ENCODE data around the gene VWA5A.
"Not testable (repeated sequence)": the region's sequence is repeated elsewhere in the genome, so short reads cannot be mapped to it uniquely, and the experiment has no call there.

VWA5A gene

DNA sequence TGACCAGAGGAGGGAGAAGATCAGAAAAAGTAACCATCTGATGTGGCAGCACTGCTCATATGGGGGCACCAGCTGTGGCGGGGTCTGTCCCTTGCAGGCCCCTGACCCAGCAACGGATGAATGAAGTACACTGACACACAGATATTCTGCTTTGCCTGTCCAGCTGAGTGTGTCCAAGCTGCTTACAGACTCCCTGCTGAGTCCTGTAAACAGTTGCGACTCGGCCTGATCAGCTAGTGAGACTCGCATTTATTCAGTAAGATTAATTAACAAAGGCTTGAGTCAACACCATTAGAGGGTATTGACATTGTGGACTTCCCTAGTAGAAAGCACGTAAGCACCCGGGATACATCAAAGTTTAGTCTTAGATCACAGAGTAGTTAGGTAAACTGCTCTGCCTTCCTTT, 52.6 kb downstream of the VWA5A start:
- FAIRE-seq (no peak), DNase-seq (ENCODE audit: insufficient read length, low spot score) (no peak)

GRCh38 chr11:124168796-124169195, 53.5 kb downstream of the VWA5A start:
- FAIRE-seq: no peak
- no peak for DNase-seq (ENCODE audit: insufficient read length, low spot score)

DNA sequence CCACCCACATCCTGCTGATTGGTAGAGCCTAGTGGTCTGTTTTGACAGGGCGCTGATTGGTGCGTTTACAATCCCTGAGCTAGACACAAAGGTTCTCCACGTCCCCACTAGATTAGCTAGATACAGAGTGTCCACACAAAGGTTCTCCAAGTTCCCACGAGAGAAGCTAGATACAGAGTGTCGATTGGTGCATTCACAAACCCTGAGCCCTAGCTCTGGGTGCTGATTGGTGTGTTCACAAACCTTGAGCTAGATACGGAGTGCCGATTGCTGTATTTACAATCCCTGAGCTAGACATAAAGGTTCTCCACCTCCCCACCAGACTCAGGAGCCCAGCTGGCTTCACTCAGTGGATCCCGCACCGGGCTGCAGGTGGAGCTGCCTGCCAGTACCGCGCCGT, 55.1 kb downstream of the VWA5A start:
- FAIRE-seq; DNase-seq (ENCODE audit: insufficient read length, low spot score): not testable (repeated sequence)

DNA sequence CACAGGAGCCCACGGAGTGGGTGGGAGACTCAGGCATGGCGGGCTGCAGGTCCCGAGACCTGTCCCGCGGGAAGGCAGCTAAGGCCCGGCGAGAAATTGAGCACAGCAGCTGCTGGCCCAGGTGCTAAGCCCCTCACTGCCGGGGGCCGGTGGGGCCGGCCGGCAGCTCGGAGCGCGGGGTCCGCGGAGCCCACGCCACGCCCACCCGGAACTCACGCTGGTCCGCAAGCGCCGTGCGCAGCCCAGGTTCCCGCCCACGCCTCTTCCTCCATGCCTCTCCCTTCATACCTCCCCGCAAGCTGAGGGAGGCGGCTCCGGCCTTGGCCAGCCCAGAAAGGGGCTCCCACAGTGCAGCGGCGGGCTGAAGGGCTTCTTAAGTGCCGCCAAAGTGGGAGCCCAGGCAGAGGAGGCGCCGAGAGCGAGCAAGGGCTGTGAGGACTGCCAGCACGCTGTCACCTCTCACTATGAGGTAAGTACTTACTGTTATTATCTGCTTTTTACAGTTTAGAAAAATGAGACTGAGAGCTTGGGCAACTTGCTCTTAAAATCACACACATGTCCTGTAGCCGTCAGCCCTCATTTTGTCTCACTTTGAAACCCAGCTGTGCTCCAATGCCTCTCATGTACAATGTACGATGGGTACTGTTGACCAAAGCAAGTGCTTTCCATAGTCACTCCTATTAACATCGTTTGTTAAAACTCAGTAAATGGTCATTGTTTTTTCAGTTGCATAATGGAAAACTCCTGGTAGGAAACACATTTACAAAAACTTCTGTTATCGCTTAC, 55.7 kb downstream of the VWA5A start:
- DNase-seq (ENCODE audit: insufficient read length, low spot score) (no peak), FAIRE-seq (no peak)

GRCh38 chr11:124172101-124172500, 56.9 kb downstream of the VWA5A start:
- no peak for DNase-seq (ENCODE audit: insufficient read length, low spot score)
- no peak for FAIRE-seq

GRCh38 chr11:124172599-124172998, 57.3 kb downstream of the VWA5A start:
- DNase-seq (ENCODE audit: insufficient read length, low spot score) (no peak), FAIRE-seq (no peak)

DNA sequence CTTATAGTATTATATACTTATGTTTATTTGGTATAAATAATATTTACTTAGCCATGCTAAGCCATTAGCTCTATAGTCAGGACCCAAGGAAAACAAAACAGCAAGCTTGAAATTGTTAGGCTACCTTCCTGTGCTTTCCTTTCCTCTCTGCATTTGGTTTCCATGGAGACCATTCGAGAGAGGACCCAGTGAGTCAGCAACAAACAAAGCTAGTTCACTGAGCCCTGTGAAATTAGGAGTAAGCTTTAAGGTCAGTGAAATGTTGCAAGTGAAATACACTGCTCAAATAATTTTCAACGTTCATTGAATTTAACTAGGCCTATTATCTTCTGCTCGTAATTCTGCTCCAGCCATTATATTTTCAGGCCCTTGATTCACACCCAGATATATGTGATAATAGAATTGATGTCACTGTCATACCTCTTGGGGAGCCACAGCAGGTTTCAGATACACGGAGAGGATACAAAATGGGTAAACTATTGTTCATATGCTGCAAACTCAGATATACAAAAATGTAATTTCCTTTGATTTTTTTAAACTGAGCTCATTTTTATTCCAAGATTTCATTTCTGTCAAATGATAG, 58.8 kb downstream of the VWA5A start:
- no peak for FAIRE-seq
- DNase-seq (ENCODE audit: insufficient read length, low spot score): no peak

- FAIRE-seq: no peak
Measured at GRCh38 chr11:124176925-124177715, 61.9 kb downstream of the VWA5A start.

GRCh38 chr11:124179310-124179709, 64.1 kb downstream of the VWA5A start:
- no peak for FAIRE-seq

More at GRCh38 chr11:124176925-124177715, 61.9 kb downstream of the VWA5A start:
- no peak for DNase-seq (ENCODE audit: insufficient read length, low spot score)

GRCh38 chr11:124183068-124183467, 67.8 kb downstream of the VWA5A start, which contains the start of gene OR10D3:
Gene OR10D3 (plus strand): TSS chr11:124183345. CDS start chr11:124185270, 1,925 bp downstream.
- FAIRE-seq: no peak
- DNase-seq (ENCODE audit: insufficient read length, low spot score): no peak

More at GRCh38 chr11:124179310-124179709, 64.1 kb downstream of the VWA5A start:
- no peak for DNase-seq (ENCODE audit: insufficient read length, low spot score)

DNA sequence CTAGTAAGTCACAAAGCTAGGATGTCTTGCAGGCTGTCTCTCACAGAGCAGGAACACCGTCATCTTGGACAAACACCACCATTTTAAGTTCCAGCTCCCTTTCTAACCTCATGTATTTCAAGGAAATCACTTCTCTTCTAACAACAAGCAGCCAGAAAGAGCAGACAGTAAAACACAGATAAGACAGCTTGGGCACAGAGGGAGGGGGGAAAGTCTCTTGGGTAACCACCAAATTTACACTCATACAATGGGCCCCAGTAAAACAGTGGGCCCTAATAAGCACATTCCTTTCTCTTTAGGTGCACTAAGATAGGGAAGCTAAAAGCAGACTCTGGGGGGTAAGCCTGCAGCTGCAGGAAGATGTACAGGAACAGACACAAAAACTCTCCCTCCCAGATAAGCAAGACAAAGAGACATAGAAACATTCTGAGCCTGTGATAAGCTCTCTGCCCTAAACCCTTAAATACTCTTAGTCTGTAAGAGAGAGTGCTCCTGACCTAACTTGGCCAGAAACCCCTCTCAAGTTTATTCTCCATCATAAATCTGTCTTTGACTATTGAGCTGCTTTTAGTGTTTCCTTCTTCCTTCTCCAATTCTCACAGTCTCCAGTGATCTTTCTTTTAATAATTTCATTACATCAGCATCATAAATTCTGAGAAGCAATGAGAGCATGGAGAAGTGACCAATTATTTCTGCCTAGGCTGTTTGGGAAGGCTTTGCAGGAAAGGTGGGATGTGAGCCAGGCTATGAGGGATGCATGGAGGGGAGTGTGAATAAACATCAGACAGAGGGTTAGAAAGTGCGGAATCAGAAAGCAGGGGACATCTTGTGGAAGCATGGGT, 75.3 kb downstream of the VWA5A start:
- DNase-seq (ENCODE audit: insufficient read length, low spot score) (no peak), FAIRE-seq (no peak)

- no peak for DNase-seq (ENCODE audit: insufficient read length, low spot score)
- FAIRE-seq: no peak
Measured at GRCh38 chr11:124193221-124194010, 78.2 kb downstream of the VWA5A start.

DNA sequence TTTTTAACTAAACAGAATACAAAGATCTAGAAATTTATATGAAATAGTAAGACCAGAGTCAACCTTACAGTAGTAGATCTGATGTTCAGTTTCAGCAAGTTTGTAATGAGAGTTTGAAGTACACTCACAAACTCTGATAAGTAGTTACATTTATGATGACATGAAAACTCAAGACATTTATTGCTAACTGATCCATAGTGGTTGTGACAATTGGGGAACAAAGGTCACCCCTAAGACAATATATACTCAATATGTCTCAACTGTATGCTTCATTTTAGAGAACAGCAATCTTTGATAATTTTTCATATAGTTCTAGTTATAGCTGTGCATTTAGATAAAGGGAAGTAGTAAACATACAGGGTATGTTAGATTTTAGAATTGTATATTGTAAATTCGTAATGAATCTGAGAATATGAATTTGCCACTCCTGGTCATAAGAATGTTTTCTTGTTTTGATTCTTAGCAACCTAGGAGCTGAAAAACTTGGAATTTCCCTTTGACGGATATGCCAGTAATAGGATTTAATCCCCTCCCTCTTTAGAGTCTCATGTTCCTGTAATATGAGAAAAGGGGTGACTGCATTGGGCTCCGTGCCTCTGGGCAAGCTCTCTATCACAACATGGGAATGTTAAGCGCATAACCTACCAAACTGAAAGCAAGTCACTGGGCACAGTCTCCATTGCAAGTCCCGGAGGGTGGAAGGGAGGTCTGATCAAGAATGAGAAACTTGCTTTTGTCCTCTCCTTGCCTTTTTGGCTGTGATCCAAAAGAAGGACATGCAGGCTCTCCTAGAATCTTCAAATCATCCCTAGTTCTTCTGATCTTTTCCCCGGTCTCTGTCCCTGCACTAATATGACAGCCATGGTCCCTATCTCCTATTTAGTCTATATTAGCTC, 79.3 kb downstream of the VWA5A start:
- no peak for FAIRE-seq

GRCh38 chr11:124195189-124195734, 80.0 kb downstream of the VWA5A start:
- DNase-seq (ENCODE audit: insufficient read length, low spot score) (peak; percentile 17), FAIRE-seq (no peak)

More for the DNA sequence above, 79.3 kb downstream of the VWA5A start:
- peak; percentile 0 for DNase-seq (ENCODE audit: insufficient read length, low spot score)
